H54 (cell line): Measurements from ENCODE around the gene MTSS2.
A peak's percentile ranks its signal among the peaks of the same experiment; 100 is the strongest.

Experiments
- DNase-seq: peaks from one replicate; pipeline ENCODE4 v3.0.0; 2011; ENCODE audit warnings: low spot score, mixed read lengths; ENCODE audit not compliant: insufficient read length
- FAIRE-seq: peaks from 3 replicates; lab custom pipeline; 2011; peaks lifted over from hg19 to GRCh38; lab: Jason Lieb, UNC
- POLR2A ChIP-seq: IDR thresholded peaks from 2 replicates; pipeline ENCODE4 v1.6.1; 2011; ENCODE audit warnings: low read depth, mild to moderate bottlenecking, low read length

The MTSS2 gene

DNA sequence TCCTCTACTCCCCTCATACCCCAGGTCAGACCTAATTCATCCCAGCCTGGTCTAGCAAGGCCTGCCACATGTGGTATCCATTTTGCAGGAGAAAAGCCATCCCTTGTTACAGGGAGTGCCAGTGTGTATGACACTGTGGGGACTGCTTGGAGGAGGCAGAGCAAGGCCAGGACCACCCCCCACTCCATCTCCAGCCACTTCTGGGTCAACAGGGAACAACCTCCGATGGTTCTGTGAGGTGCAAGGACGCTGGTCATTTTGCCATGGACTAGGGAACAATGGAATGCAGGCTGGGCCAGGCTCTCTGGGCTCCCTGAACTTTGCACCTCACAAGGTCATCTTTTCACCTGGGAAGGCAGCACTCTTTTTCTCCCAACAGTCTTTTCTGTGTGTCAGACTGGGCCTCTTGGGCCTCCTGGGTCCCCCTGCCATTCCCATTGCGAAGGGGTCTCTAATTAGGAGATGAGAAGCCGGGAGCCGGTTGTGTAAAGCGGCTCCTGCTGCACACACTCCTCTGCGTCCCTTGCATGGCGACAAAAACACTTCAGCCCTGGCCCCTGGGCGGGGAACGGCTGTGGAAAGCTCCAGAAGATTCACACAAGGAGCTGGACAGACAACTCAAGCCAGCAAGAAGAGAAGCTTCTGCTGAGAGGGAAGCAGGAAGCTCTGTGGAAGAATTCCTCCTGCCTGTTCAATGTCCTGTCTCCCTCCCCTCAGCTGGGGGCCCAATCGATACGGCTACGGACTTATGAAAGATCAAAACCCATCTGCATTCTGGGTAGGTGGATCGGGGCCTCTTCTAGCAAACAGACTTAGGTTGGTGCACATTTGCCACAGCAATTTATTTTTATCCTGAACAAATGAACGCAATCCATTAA lies 38.5 kb upstream of the MTSS2 start:
- FAIRE-seq (no peak), DNase-seq (no peak)
- no peak for TF ChIP-seq POLR2A

DNA sequence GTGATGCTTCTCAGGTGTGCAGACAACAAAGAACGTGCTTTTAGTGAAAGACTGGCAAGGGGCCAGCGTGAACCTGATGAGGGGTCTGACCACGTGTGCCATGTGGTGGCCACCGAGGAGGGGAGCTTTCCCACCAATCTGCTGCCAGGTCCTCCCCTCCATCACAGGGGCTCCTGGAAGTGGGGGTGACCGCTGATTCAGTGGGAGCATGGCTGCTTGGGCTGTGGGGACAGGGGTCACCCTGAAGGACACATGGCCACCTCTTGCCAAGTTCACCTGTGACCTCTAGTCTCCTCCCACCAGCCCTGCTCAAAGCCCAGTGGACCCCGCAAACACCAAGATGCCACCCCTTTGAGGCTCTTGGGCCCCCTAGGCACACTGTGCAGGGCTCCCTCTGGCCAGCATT lies 37.9 kb upstream of the MTSS2 start:
- TF ChIP-seq POLR2A: no peak
- FAIRE-seq (no peak), DNase-seq (no peak)

DNA sequence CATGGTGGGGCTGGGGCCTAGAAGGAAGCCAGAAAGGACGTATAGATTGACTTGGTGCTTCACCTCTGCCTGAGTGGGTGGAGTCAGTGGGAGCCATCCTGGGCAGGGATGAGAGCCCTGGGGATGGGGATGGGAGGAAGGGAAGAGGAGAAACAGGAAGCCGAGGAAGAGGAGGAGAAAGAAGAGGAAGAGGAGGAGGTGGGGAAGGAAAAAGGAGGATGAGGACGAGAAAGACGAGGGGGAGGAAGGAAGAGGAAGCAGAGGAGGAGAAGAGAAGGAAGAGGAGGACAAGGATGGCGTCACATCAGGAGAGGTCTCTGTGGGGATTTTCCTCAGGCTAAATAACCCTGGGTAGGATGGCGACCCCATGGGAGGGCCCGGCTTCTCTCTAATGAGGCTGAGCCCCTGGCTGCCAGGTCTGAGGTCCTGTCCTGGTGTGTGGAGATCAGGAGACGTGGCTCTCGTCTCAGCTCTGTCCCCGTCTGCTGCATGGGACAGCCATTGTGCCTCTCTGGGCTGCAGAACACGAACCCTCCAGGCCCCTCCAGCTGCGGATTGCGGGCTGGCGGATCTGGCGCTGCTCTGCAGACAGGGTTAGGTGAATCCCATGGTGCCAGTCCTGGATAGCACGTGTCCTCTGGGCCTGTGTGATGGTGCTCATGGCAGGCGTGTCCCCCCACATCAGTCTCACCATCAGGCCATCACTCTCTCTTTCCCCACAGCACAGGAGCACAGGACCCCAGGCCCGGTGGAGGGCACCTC lies 35.5 kb upstream of the MTSS2 start:
- TF ChIP-seq POLR2A: no peak
- FAIRE-seq (no peak), DNase-seq (no peak)

DNA sequence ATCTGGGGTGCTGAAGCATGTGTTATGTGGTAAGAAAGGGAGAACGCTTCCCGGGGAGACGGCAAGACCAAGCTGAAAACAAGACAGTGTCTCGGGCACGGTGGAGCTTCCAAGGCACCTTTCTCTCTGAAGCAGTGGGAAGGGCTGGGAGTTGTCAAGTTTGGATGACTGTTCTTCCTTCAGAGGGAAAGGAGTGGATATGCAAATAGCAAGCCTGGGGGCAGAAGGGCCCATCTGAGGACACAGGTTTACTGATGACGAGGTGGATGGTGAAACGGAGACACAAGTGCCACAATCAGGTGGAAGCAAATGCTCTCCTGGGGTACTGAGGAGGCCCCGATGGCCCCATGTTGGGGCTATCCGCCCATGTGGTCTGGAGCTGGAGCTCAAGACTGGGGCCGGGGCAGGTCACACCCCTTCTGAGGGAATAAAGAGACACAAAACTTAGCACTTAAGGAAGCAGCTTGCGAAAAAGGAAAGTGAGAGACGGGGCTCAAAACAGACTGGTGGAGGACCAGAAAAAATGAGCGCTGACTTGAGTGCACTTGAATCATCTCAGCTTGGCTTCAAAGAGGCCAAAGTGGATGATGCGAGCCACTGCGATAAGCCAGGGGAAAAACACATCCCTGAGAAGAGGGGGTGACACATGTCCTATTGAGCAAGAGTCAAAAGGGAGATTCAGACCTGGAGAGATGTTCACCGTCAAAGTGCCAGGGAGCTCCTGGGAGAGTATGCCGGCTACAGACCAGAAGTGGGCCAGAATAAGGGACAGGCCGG lies 34.8 kb upstream of the MTSS2 start:
- TF ChIP-seq POLR2A: no peak
- no peak for DNase-seq
- FAIRE-seq: no peak

DNA sequence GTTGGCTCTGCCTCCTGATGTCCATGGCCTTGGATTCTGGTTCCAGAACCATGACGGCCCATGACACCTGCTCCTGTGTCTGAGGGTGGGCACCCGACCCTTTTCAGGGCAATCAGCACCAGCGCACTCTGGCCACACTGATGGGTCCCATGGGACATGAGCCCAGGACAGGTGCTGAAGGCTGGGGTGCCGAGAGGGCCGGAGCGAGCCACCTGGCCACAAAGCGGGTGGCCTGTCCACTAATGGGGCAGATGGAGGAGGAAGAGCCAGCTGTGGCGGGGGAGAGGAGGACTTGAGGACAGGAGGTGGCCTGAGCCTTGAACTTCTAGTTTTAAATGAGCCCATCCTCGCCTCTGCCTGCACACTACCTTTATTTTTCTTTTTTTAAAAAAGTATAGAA lies 31.2 kb upstream of the MTSS2 start:
- FAIRE-seq (no peak), DNase-seq (no peak)
- TF ChIP-seq POLR2A: no peak

DNA sequence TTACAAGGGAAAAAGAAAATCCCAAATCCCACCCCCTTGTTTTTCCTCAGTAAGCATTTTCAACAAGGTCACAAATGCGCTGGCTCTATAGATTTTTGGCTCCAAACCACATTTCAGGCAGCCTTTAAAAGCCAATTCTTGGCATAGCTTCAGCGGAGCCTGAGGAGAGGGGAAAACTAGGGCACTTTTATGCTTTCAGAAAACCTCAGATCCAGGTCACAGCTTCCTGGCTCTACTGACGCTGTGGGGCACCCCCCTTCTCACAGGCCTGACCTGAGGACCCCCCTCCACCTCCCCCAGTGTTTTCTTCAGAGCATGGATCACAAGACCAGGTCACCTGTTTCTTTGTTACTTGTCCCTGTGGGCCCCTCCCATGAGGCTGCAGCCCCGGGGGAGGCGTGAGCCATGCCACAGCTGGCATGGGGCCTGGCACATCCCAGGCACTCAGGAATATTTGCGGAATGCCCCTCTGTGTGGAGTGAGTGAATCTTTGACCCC lies 30.1 kb upstream of the MTSS2 start:
- DNase-seq (peak; percentile 63), FAIRE-seq (no peak)
- no peak for TF ChIP-seq POLR2A

DNA sequence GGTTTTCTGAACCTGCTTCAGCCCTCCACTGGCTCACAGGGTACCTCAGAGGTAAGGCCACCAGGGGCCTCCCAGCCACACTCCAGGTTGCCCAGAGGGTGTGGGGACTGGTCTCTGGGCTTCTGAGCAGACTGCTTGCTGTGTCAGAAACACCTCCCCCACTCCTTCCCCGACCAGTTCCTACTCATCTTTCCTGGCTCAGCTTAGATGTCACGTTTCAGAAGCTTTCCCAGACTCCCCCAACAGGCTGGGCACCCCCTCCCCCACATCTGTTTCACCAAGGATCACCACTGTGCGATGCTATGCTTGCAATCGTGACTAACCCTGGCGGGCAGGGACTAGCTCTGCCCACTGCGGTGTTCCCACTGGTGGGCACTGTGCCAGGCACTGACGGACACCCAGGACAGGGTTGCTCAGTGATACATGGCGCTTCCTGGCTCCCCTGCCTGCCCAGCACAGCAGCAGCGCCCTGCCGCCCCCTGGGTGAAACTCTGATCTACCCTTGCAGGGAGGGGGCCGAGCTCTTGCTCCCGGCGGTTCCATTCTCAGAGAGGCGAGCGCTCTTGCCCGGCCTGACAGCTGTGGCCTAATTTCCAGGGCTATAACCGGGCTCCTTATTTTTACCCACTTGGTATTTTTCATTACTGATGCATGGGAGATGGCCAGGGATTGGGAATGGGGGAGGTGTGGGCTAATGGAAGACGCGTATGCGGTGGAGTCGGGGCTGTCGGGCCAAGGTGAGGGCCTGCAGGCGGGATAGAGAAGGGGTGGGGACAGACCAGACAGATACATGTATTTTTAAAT lies 29.4 kb upstream of the MTSS2 start:
- peak; percentile 97 for FAIRE-seq
- peak; percentile 98 for DNase-seq
- TF ChIP-seq POLR2A: no peak

DNA sequence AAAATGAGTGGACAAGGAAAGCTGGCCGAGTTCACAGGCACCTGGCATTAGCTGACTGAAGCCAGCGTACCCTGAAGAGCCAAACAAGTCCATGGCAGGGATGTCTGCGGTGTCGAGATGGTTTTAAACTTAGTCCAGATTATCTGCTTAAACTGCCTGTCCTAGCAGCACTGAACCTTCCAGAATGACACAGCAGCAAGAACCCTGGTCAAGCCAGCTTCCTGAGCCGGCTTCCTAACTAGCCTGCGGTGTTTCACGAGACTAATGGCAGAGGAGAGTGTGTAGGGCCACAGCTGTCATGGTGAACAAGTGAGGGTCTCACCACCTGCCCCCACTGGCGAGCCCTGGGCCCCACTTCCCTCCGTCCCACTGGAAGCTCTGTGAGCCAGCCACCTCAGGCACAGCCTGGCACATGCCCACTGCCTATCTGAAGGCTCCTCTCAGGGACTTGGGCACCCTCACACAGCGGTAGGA lies 28.8 kb upstream of the MTSS2 start:
- FAIRE-seq (no peak), DNase-seq (no peak)
- TF ChIP-seq POLR2A: no peak

DNA sequence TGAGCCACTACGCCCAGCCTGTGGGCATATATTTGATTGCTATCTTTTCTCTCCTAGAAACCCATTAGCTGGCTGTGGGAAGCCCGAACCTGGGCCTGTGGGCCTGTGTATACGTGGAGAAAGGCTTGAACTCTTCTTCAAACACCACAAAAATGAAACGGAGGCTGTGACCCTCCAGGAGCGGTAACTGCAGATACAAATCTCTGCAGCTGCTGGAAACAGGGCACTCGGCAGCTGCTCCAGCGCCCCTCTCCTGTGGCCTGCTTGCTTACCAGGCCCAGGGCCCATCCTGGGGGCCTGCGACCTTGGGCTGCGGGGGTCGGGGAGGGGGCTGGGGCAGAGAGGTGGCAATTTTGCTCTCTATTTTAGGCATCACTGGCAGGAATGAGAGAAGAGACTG lies 28.0 kb upstream of the MTSS2 start:
- TF ChIP-seq POLR2A: no peak
- DNase-seq: no peak
- FAIRE-seq: no peak

DNA sequence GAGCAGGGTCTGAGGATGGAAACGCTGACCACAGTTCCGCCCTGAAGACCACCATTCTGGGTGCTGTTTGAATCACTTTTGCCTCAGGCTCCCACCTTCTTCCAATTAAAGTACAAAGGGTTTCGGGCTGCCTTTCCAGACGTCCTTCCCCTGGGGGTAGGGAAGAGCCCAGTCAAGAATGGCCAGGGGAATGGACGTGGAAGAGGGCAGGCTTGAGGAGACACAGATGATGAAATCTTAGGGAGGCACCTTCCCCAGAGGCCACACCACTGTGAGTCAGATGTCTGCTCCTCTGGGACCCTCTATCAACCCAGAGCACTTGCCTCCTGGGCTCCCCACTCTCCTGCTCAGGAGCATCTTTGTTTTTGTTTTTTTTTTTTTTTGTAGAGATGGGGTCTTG lies 27.5 kb upstream of the MTSS2 start:
- DNase-seq: no peak
- FAIRE-seq: no peak
- TF ChIP-seq POLR2A: no peak

DNA sequence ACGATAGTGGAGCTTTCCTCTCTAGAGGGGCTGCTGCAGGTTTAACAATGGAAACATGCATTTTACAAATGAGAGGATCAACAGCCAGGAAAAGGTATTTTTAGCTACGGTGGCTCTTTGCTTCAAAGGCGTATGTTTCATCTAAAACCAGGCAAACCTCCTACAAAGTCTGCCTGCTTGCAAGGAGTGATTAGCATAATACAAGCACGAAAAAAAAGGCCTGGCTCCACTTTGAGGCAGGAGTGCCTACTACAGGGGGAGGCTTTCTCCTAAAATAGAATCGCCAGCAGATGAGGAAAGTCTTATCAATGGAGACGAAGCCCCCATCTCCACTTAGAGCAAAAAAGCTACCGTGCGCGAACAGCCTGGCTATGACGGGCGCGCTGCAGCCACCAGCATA lies 27.1 kb upstream of the MTSS2 start:
- FAIRE-seq (no peak), DNase-seq (no peak)
- TF ChIP-seq POLR2A: no peak

DNA sequence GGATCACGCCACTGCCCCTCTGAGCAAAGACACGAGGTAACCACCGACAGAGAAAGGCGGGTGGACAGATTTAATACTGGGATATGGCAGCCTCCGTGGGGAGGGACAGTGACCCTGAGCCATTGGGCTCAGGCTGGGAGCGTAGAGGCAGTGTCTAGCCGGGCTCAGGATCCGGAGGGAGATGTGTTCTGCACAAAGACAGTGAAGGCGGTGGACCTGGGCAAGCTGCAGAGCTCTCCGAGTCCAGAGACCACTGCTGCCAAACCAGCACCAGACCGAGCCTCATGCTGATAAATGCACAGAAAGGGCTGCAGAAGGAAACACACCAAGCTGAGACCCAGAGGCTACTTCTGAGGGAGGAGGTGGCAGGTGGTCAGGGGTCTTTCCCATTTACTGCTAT lies 26.5 kb upstream of the MTSS2 start:
- TF ChIP-seq POLR2A: no peak
- FAIRE-seq: no peak
- DNase-seq: no peak
